Measurements from ENCODE around the gene GLOD4. TPM values are rescaled to one million over a fixed set of nuclear protein-coding genes. Genes with fewer than 3 reads are reported as not detected.

GLOD4 gene
- total RNA-seq, 2 donors from 2014 or later: 72.4 to 113 TPM

GRCh38 chr17:797236-797840 is 15.3 kb upstream of the GLOD4 start:
- WGBS: 88% methylated on average over 22 of the region's 22 CpGs

DNA sequence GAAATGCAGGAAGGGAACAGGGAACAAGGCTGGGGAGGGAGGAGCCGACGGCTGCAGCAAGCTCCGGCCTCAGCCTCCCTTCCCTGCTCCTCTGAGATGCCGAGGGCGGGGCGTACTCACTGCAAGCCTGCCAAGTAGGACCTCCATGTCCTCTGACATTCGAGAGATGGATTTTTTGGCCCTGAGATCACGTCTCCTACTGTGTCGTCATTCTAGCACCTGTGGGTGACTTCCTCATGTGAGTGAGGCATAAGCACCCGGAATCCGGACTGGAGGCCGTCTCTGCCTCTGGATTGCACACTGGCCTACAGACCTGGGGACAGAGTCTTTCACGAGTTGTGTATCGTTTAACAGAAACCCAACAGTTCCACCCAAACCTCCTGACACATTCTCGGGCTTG is 14.5 kb upstream of the GLOD4 start:
- H3K4me1 ChIP-seq (replicated peaks): no peaks in the 10 kb centered on the region
- no peak overlapping the region for H3K27ac ChIP-seq
- TF ChIP-seq, protein P1, sequence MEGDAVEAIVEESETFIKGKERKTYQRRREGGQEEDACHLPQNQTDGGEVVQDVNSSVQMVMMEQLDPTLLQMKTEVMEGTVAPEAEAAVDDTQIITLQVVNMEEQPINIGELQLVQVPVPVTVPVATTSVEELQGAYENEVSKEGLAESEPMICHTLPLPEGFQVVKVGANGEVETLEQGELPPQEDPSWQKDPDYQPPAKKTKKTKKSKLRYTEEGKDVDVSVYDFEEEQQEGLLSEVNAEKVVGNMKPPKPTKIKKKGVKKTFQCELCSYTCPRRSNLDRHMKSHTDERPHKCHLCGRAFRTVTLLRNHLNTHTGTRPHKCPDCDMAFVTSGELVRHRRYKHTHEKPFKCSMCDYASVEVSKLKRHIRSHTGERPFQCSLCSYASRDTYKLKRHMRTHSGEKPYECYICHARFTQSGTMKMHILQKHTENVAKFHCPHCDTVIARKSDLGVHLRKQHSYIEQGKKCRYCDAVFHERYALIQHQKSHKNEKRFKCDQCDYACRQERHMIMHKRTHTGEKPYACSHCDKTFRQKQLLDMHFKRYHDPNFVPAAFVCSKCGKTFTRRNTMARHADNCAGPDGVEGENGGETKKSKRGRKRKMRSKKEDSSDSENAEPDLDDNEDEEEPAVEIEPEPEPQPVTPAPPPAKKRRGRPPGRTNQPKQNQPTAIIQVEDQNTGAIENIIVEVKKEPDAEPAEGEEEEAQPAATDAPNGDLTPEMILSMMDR (IDR thresholded peaks at IDR 0.05): no peak
- TF ChIP-seq POLR2A (IDR thresholded peaks at IDR 0.05) (no peak), POLR2AphosphoS5 (IDR thresholded peaks at IDR 0.05) (no peak)
- peaks cover 0 to 10% of the 10 kb centered on the region in 2 donors for H3K36me3 ChIP-seq
- H3K27me3 ChIP-seq (replicated peaks; ENCODE audit: insufficient read depth): no peaks in the 10 kb centered on the region
- DNase-seq (ENCODE audit: low spot score): no peak
- no peak overlapping the region for H3K4me3 ChIP-seq
- intact Hi-C loops (cut with DNase I): loop anchor here (5.0 kb wide), 1 partner anchor 51 kb away; no protein-coding TSS in a partner anchor
- H3K9me3 ChIP-seq: no peaks in the 10 kb centered on the region
- WGBS: 80% methylated on average over 15 of the region's 15 CpGs

More at GRCh38 chr17:797236-797840, 15.3 kb upstream of the GLOD4 start:
- no peaks in the 10 kb centered on the region for H3K27me3 ChIP-seq (replicated peaks; ENCODE audit: insufficient read depth)
- no peak for DNase-seq (ENCODE audit: low spot score)
- intact Hi-C loops (cut with DNase I): loop anchor here (5.0 kb wide), 1 partner anchor 50 kb away; no protein-coding TSS in a partner anchor
- no peaks in the 10 kb centered on the region for H3K4me1 ChIP-seq (replicated peaks)
- H3K27ac ChIP-seq: peak overlapping the region in 1 of 2 donors; percentile 15
- TF ChIP-seq POLR2AphosphoS5 (IDR thresholded peaks at IDR 0.05): no peak
- no peak for TF ChIP-seq POLR2A (IDR thresholded peaks at IDR 0.05)
- TF ChIP-seq, protein P1 (IDR thresholded peaks at IDR 0.05): no peak
- H3K36me3 ChIP-seq: peaks cover 0 to 6% of the 10 kb centered on the region in 2 donors
- no peak overlapping the region for H3K4me3 ChIP-seq
- no peaks in the 10 kb centered on the region for H3K9me3 ChIP-seq

GRCh38 chr17:795721-796120 is 13.6 kb upstream of the GLOD4 start:
- no peak for TF ChIP-seq POLR2A (IDR thresholded peaks at IDR 0.05)
- TF ChIP-seq, protein P1 (IDR thresholded peaks at IDR 0.05): no peak
- no peak for TF ChIP-seq POLR2AphosphoS5 (IDR thresholded peaks at IDR 0.05)
- no peaks in the 10 kb centered on the region for H3K4me1 ChIP-seq (replicated peaks)
- H3K27ac ChIP-seq: peak overlapping the region in 1 of 2 donors; percentile 37
- 68% methylated on average over 9 of the region's 9 CpGs for WGBS
- H3K36me3 ChIP-seq: peaks cover 0 to 9% of the 10 kb centered on the region in 2 donors
- DNase-seq (ENCODE audit: low spot score): no peak
- intact Hi-C loops (cut with DNase I): loop anchor here (2.0 to 5.0 kb wide), 2 partner anchors 52 to 185 kb away; no protein-coding TSS in a partner anchor
- no peak overlapping the region for H3K4me3 ChIP-seq
- no peaks in the 10 kb centered on the region for H3K9me3 ChIP-seq
- no peaks in the 10 kb centered on the region for H3K27me3 ChIP-seq (replicated peaks; ENCODE audit: insufficient read depth)

- Histone ChIP-seq H3K27me3 (replicated peaks; ENCODE audit: insufficient read depth) (no peaks in the 10 kb centered on the region), H3K4me1 (replicated peaks) (no peaks in the 10 kb centered on the region), H3K9me3 (no peaks in the 10 kb centered on the region), H3K36me3 (peaks cover 0 to 5% of the 10 kb centered on the region in 2 donors), H3K27ac (peak overlapping the region; percentile 37 to 71), H3K4me3 (no peak overlapping the region)
- 56% methylated on average over 14 of the region's 14 CpGs for WGBS
- TF ChIP-seq, protein P1 (IDR thresholded peaks at IDR 0.05): no peak
- TF ChIP-seq POLR2AphosphoS5 (IDR thresholded peaks at IDR 0.05): no peak
- no peak for TF ChIP-seq POLR2A (IDR thresholded peaks at IDR 0.05)
- no peak for DNase-seq (ENCODE audit: low spot score)
- intact Hi-C loops (cut with DNase I): loop anchor here (2.0 to 5.0 kb wide), 2 partner anchors 52 to 186 kb away; no protein-coding TSS in a partner anchor
These were observed 13.2 kb upstream of the GLOD4 start for GRCh38 chr17:795276-795675.

DNA sequence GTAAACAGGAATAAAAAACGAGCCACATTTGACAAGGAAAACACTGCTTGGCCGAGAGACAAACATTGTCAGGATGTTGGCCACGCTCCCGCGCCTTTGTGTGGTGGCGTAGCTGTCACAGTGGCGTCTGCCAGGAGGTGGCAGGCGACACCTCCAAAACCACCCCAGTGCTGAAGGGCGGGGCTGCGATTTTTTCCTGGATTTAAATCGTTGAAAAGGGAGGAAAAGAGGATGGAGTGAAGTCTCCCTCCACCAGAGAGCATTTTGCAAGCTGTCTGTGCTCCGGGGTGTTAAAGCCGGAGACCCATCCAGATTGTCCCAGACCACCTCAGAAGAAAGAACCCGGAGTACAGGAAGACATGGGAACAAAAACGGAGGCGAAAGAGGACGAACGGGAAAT is 12.8 kb upstream of the GLOD4 start:
- Histone ChIP-seq H3K36me3 (peaks cover 0 to 5% of the 10 kb centered on the region in 2 donors), H3K27ac (peak overlapping the region; percentile 37 to 71), H3K4me3 (no peak overlapping the region), H3K9me3 (no peaks in the 10 kb centered on the region), H3K27me3 (replicated peaks; ENCODE audit: insufficient read depth) (no peaks in the 10 kb centered on the region), H3K4me1 (replicated peaks) (no peaks in the 10 kb centered on the region)
- TF ChIP-seq, protein P1 (IDR thresholded peaks at IDR 0.05): peak; percentile 67 to 98 (median 92)
- TF ChIP-seq POLR2A (IDR thresholded peaks at IDR 0.05): no peak
- TF ChIP-seq POLR2AphosphoS5 (IDR thresholded peaks at IDR 0.05): peak; percentile 86
- intact Hi-C loops (cut with DNase I): loop anchor here (2.0 to 5.0 kb wide), 3 partner anchors 52 to 262 kb away; no protein-coding TSS in a partner anchor
- WGBS: 5% methylated on average over 18 of the region's 18 CpGs
- DNase-seq (ENCODE audit: low spot score): peak; percentile 89
